ENCODE measurements around the gene L3MBTL4. TPM values are rescaled to one million over a fixed set of nuclear protein-coding genes. Genes with fewer than 3 reads are reported as not detected.

Gene L3MBTL4
- total and polyA plus RNA-seq, 10 of the 15 experiments (the other 5 are each of a cell fraction or from before 2014, with no cell fraction given), result 1.3 to 8.7 (median 3.8) TPM

- no peak for TF ChIP-seq ETV6 (conservative IDR thresholded peaks at IDR 0.05 in 1 of 2, IDR thresholded peaks at IDR 0.05 in 1 of 2; ENCODE audit: borderline replicate concordance in 1 of 2, low read depth in 1 of 2)
- TF ChIP-seq BCL11A (IDR thresholded peaks at IDR 0.05; ENCODE audit: low read depth, low read length), result no peak
- TF ChIP-seq JUND (IDR thresholded peaks at IDR 0.05; ENCODE audit: low read depth, low read length), result no peak
- TF ChIP-seq HSF1 (IDR thresholded peaks at IDR 0.05; ENCODE audit: low read depth, low read length), result no peak
- no peak for TF ChIP-seq EP300 (IDR thresholded peaks at IDR 0.05; ENCODE audit: borderline replicate concordance in 1 of 2, control insufficient read depth in 1 of 2, low read depth in 2 of 2, low read length in 2 of 2)
- no peak for TF ChIP-seq IRF4 (IDR thresholded peaks at IDR 0.05; ENCODE audit: low read depth, low read length)
Measured at GRCh38 chr18:5977022-5977421, 437.7 kb downstream of the L3MBTL4 start (continued).

GRCh38 chr18:5975111-5976002, 439.4 kb downstream of the L3MBTL4 start:
- peak; percentile 89 for ATAC-seq
- peak; percentile 84 for FAIRE-seq
- WGBS (ENCODE audit: insufficient coverage, insufficient replicate concordance, low lambda C conversion rate, missing lambda C conversion rate), result 2% methylated on average over 10 of the region's 10 CpGs
- Histone ChIP-seq H3K4me2 (ENCODE audit: control insufficient read depth, insufficient read depth) (peak overlapping the region; percentile 86), H3K79me2 (ENCODE audit: control insufficient read depth, insufficient read depth, low read length) (no peaks in the 10 kb centered on the region), H4K20me1 (ENCODE audit: control insufficient read depth, insufficient read depth) (no peaks in the 10 kb centered on the region), H3K9me3 (replicated peaks; ENCODE audit: control insufficient read depth, insufficient read depth, low read length) (peaks cover 3% of the 10 kb centered on the region; the same call in 2 of the 3 replicates), H3K4me1 (ENCODE audit: control insufficient read depth, insufficient read depth, low read length) (peaks cover 64% of the 10 kb centered on the region), H3K9ac (ENCODE audit: control insufficient read depth, insufficient read depth, low read length) (peak overlapping the region; percentile 62), H3K27ac (ENCODE audit: control insufficient read depth, insufficient read depth) (peak overlapping the region; percentile 82), H3K36me3 (ENCODE audit: control insufficient read depth in 2 of 2, insufficient read depth in 2 of 2, low read length in 1 of 2) (no peaks in the 10 kb centered on the region), H2AFZ (ENCODE audit: control insufficient read depth, low read depth, low read length) (peak overlapping the region; percentile 55), H3K4me3 (peak overlapping the region; percentile 24; the same call in 1 of the 2 replicates), H3K27me3 (replicated peaks in 1 of 2; ENCODE audit: control insufficient read depth in 2 of 2, insufficient read depth in 2 of 2, low read length in 1 of 2) (no peaks in the 10 kb centered on the region; a peak in 1 of 4 replicates)
- ChIA-PET POLR2A (no interaction called here), CTCF (no interaction called here), SMC1A (ENCODE audit: uncharacterized antibody, unreplicated experiment) (interaction anchor here (1.3 kb wide), 1 partner anchor 10 kb away, joined by 4 read pairs; no protein-coding TSS in a partner anchor), RAD21 (ENCODE audit: unreplicated experiment) (no interaction called here)
- in situ Hi-C loops (cut with MboI) (no loop called here), intact Hi-C loops (cut with micrococcal nuclease; ENCODE audit: unreplicated experiment) (loop anchor here (1.0 to 10.0 kb wide), 2 partner anchors 29 to 439 kb away; partner anchors contain the start of gene L3MBTL4)
- DNase-seq (ENCODE audit: low read depth, low spot score), result peak; percentile 87
- BruUV-seq (replicated peaks), result no TSS peak
- TF ChIP-seq FOXM1 (IDR thresholded peaks at IDR 0.05; ENCODE audit: low read depth, low read length), result peak; percentile 90
- TF ChIP-seq SUZ12 (IDR thresholded peaks at IDR 0.05; ENCODE audit: unreplicated experiment), result no peak
- peak; percentile 64; the same call in 1 of the 2 replicates for TF ChIP-seq DPF2 (IDR thresholded peaks at IDR 0.05)
- no peak for TF ChIP-seq IRF3 (IDR thresholded peaks at IDR 0.05)
- no peak for TF ChIP-seq POLR2AphosphoS2 (IDR thresholded peaks at IDR 0.05; ENCODE audit: low read depth, low read length)
- peak; percentile 76 for TF ChIP-seq ATF7 (IDR thresholded peaks at IDR 0.05; ENCODE audit: low read depth)
- TF ChIP-seq NFXL1 (IDR thresholded peaks at IDR 0.05; ENCODE audit: borderline replicate concordance), result no peak
- TF ChIP-seq BHLHE40 (IDR thresholded peaks at IDR 0.05; ENCODE audit: borderline replicate concordance in 1 of 2, low read depth in 2 of 2, low read length in 1 of 2), result peak in 1 of 2 experiments; percentile 44; a peak in 2 of 4 replicates
- TF ChIP-seq ATF2 (IDR thresholded peaks at IDR 0.05; ENCODE audit: low read length), result peak; percentile 93
- no peak for TF ChIP-seq TCF3 (IDR thresholded peaks at IDR 0.05; ENCODE audit: borderline replicate concordance, insufficient read depth, low read depth, low read length)
